HG03103 (cell line): ENCODE results near the gene SPAG16.
A peak's percentile ranks its signal among the peaks of the same experiment; 100 is the strongest.
"Not testable (repeated sequence)": the region's sequence is repeated elsewhere in the genome, so short reads cannot be mapped to it uniquely, and the experiment has no call there.

ENCODE experiments used
- ATAC-seq: cut with Tn5 transposase; IDR thresholded peaks from one replicate; pipeline ENCODE4 v1.9.1; 2021; ENCODE audit warnings: low read depth; ENCODE audit not compliant: unreplicated experiment

The SPAG16 gene

DNA sequence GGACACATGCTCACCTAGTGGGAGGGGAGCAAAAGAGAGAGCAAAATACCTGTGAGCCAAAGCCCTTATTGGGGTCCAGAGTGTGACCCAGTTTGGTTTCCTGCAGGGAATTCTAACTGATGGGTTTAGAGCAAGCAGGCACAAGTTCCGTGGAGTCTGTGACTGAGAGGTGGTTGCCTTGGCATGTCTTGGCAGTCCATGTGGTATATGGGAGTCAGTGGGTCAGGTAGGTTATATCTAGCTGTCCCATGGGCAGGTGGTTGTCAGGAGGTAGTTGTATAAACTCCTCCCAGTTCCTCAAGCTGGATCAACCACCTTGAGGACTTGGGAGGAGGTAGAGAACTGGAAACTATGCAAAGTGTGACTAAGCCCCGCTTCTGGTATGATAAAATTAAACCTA lies 673.8 kb downstream of the SPAG16 start:
- ATAC-seq = no peak

DNA sequence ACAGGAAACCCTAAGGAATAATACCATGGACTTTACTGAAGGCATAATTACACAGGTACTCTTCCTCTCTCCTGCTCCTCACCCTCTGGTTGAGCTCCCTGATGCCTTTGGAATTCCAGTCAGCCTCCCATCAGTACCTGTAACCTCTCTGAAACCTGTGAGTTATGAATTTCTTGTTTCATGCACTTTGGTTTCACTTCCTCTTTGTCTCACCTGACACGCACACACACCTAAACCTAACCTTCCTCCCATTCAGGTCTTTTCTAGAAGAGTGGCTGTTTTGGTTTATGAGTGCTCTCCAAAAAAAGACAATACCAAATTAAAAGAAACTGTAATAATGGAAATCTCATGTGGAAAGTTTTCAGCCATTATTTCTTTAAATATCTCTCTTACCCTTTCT lies 675.3 kb downstream of the SPAG16 start:
- peak; percentile 74 for ATAC-seq

DNA sequence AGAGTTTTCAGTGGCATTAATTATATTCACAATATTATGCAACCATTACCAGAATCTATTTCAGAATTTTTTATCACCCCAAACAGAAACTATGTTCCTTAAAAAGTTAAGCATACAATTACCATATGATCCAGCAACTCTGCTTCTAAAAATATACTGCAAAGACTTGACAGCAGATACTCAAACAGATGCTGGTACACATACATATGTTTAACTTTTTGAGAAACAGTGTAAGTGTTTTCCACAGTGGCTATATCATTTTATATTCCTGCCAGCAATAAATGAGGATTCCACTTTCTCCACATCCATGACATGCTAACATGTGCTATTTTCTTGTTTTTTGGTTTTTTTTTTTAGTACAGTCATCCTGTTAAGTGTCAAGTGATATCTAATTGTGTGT lies 687.3 kb downstream of the SPAG16 start:
- no peak for ATAC-seq

DNA sequence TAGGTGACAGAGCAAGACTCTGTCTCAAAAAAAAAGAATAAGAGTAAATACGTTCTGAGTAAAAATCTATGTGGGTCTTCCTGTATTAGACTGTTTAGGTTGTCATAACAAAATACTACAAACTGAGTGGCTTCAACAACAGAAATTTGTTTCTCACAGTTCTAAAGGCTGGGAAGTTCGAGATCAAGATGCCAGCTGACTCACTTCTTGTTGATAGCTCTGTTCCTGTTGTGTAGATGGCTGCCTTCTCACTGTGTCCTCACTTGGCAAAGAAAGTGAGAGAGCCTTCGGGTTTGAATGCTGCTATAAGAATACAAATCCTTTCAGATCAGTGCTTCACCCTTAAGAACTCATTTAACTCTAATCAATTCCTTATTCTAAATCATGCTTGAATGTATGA lies 696.6 kb downstream of the SPAG16 start:
- ATAC-seq = no peak

DNA sequence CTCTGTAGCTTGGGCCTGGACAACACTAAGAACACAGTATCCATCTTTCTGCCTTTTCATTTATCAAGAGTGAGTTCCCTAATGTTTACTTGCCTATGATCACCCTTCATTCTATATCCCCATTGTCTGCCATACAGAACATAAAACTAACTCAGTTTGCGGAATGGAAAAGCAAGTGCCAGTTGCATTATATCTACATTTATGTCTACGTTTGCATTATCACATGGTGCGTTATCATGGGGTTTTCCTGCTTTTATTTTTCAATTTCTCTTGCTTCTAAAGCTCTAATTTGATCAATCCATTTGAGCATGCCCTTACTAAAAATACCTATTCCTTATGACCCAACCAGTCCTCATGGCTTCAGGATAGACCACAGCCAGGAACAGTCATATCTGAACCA lies 704.9 kb downstream of the SPAG16 start:
- no peak for ATAC-seq

DNA sequence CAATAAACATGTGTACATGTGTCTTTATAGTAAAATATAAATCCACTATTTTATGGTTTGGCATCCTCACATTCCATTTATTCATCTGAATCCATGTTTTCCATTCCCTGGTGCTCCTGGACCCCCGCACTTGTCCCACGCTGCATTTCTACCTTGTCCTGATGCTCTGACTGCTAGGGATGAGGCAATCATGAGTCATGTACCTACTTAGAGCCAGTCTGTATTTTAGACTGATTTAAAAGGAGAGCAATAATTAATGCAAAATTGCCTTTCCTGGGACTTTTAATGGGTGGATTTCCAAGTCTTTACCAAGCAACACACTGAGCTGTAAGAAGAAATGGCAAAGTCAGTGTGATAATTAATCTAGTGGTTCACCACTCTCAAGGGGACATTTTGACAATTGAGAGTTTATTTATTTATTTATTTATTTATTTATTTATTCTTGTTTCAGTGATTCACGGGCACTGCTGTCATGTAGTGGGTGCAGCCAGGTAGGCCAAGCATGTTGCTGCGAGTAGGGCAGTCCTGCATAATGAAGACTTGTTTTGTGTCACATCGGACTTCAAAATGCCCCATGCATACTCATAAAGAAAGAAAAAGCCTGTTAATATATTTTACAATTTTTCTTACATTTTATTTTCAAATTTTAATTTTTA lies 707.3 kb downstream of the SPAG16 start:
- ATAC-seq = no peak

DNA sequence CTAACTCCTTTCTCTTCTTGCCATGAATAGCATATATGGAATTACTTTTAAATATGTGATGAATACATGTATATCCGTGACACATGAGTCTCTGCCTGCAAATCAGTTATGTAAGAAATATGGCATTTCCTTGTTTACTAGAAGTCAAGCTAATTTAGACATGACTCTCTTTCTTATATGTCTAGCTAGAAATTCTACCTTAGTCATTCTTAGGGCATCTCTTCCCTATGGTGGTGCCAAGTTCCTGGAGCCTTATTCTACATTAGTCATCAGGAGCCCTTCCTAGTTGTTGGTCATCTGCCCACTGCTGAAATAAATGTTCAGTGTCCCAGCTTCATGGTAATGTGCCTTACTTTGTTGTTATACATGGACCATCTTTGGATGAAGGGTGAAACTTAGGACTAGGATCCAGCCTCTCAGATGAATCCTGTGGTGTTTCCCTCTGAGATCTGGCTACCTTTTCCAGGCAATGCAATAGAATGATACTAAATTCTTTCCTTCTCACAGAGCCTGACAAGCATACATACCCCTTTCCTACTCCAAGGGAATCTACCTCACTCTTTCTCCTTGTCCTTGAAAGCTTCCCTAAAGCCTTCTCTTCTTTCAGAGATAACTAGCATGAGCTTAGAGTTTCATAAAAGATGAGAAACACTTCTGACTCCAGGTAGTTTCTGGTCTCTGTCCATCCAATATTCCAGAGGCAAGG lies 711.3 kb downstream of the SPAG16 start:
- ATAC-seq = no peak

DNA sequence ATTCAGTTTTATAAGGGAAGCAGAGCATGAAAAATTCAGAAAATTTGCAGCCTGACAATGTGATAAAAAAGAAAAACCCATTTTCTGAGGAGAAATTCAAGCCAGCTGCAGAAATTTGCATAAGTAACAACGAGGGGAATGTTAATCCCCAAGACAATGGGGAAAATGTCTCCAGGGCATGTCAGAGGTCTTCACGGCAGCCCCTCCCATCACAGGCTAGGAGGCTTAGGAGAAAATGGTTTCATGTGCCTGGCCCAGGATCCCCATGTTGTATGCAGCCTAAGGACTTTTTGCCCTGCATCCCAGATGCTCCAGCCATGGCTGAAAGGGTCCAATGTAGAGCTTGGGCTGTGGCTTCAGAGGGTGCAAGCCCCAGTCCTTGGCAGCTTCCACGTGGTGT lies 714.7 kb downstream of the SPAG16 start:
- not testable (repeated sequence) for ATAC-seq

DNA sequence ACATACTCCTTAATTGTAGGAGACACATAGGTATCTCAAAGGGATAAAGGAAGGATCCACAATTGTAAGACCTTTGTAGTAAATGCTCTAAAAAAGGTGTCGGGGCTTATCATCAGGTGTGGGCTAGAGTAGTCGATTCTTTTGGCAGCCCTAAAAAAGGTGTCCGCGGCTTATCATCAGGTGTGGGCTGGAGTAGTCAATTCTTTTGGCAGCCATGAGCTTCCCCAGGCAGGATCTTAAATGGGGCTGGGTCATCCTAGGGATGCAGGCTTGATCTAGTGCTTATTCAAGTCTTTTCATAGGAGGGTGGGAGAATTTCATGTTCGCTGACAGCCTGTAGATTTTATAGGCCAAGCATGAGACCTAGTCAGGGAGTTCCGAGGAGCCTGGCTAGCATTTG lies 720.2 kb downstream of the SPAG16 start:
- no peak for ATAC-seq

DNA sequence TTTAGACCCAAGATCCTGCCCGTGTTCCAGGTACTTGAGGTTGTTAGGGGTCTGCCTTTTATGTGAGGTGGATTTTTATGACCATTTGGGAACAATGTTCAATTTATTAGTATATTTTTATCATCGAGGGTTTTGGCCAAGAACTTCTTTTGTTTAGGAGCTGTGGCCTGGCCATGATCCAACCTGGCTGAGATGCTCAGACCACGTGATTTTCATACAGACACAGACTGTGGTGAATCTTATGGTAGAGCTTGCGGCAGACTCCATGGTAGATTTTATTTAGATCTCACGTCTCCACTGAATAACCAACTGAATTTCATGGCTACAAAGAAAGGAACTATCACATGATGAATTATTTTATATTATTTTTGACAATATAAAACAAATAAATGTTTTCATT lies 721.1 kb downstream of the SPAG16 start:
- ATAC-seq = no peak

DNA sequence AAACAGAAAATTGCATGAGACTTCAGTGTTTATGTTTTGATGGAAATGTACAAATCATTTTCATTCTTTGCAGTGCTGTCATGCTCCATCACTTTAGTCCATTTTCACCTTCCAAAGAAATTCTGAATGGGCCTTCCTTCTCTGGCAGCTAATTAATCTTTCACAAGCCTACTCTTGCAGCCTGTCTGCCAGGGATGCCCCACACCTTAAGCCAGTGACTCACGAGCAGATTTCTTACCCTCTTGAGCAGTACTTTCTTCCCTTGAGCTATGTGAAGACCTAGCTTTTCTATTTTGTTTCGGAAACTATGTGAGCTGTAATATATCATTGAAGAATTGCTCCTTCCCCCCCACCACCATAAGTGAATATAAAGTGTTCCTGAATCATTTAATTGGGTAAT lies 722.3 kb downstream of the SPAG16 start:
- no peak for ATAC-seq

DNA sequence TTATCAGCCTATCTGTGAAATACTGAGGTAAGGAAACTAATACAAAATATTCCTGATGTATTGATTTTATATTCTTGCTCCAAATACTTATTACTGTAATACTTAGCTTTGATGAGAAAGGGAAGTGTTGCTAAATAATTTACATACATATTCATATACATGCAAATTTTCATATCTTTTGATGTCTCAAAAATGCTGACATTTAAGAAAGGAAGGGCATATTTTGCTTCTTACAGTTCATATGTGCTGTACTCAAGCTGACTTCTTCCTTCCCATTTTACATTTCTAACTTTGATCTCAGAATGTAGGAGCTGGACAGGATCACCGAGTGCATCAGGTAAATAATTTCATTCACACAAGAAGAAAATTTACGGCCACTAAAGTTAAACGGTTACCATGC lies 727.4 kb downstream of the SPAG16 start:
- no peak for ATAC-seq

DNA sequence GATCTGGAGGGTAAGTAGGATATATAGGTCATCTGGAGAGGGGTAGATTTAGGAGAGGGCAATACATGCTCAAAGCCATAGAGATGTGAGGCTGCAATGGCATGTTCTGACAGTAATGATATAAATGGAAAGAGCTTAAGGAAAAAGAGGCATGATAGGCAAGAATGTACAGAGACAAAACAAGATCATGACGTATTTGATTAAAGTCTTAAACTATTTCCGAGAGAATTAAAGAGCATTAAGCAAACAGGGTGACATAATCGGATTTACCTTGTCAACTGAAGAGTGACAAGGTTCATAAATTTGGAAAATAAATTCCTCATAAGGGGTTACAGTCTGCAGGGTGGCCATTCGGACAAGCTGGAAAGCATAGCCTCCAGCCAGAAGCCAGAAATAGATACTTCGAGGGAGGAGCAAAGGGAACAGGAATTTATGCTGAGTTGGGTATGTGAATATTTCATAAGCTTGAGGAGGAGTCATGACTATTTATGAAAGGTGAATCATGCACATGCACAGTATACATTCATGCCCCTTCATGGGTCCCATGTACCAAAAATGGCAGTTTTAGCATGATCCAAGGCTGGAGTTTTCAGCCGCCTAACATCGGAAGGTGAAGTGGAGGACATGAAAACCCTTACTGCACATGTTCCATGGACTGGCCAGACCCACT lies 730.4 kb downstream of the SPAG16 start:
- no peak for ATAC-seq

DNA sequence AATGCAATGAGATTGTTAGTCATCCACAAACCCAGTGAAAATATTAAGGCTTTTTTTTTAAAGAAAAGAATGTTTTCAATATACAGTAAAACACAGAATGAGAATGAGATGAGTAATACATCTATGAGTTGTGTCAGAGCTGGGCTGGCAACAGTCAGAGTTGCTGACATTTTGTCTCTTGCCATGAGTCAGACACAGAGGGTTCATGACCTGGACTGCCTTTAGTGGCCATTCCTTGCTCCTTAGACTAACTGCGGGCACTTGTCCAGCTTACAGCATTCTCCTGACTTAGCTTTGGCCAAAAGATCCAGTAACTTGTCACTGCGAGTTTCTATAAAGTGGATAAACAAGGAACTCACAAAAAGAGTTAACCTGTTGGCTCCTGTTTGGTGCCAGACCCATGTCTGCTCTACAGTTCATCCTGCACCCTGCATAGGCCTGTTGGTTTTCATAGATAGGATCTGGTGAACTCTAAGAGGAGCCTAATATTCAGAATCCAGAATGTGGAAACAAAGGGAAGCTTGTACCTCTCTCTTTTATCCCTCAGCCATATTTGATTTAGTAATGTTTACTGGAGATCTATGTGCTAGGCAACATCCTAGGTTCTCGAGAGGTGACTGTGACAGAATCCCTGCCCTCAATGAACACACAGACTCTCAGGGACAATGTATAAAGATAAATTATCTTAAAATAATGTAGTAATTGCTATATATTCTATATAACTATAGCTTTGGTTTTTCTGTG lies 735.1 kb downstream of the SPAG16 start:
- ATAC-seq = no peak

DNA sequence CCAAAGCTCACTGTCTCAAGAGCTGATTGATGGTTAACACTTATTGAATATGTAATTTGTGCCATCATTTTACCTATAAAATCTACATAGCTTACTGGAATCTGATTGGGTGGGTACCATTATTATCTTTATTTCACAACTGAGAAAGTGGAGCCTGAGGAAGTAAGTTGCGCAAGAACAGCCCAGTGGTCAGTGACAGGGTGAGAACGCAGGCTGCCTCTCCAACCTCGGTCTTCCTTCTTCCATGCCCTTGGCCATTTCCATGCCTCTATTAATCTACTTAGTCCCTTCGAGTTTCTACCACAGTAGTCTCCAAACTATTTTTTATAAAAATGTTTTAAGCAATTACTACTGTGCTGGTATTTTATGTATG lies 735.7 kb downstream of the SPAG16 start:
- ATAC-seq = no peak

DNA sequence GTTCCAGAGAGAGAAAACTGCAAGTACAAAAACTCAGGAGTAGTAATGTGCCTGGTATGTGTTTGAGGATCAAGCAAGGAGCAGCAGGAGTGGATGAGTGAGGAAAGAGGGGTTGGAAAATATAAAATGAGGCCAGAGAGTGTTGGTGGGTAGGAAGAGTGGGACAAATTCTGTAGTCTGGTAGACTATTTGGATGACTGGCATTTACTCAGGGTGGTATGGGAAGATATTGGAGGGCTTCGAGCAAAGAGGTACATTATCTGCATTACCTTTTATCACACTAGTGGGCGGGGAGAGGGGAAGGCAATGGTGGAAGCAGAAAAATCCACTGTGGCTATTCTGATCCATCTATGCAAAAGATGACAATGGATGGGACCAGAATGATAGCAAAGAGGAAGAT lies 744.9 kb downstream of the SPAG16 start:
- no peak for ATAC-seq

DNA sequence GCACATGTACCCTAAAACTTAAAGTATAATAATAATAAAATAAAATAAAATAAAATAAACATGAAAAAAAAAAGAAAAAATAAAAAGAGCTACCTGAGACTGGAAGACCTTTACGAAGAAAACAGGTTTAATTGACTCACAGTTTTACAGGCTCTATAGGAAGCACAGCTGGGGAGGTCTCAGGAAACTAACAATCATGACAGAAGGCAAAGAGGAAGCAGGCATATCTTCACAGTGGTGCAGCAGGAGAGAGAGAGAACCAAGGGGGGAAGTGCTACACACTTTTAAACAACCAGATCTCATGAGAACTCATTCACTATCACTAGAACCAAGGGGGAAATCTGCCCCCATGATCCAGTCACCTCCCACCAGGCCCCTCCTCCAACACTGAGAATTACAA lies 747.3 kb downstream of the SPAG16 start:
- ATAC-seq = no peak

DNA sequence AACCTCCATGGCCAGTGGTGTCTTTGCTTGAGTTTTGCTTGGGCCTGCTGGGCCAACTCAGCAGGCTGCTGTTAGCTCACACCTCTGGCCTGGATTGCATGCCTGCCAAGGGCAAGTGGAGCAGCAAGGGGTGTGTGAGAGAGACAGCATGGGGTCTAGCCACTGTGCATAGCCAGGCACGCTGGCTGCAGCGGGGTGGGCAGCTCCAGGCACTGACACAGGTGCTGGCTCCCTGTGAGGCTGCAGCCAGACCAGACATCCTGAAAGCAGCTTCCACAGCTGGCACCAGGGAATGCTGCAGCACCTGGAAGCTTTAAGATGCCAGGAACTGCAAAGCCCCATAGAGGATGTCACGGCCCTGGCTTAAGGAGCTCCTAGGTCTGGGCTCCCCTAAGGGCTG lies 750.2 kb downstream of the SPAG16 start:
- ATAC-seq = no peak

DNA sequence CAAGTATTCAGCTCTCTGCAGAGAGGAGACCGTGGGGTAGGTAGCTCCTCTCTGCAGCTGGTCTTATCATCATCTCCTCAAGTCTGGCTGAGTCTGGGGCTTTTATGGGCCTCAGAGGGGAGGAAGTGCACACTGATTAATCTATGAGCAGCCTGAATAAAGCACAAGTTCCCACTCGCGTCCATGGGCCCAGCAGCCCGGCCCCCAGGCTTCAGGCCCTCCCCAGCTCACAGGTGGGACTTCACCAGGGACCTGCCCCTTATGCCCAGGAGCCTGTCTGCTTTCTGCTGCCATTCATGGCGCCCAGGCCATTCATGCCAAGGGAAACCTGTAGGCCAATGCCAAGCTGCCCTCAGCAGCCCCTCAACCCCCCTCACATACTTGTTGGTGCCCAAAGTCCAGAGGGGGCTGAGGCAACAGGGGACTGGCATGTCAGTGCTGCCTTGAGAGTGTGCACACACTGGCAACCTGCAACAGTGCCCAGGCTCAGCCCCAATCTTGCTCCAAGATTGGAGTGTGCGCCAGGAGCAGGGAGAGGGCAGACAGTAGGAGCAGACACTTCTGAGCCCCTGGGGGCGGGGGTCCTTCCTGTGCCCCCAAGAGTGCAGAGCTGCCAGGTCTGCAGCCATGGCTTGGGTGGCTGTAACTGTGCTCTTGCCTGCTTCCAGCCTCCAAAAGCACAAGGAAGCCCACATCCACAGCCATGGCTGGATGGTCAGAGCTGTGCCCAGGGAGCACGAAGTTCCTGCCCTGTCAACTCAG lies 751.0 kb downstream of the SPAG16 start:
- no peak for ATAC-seq

DNA sequence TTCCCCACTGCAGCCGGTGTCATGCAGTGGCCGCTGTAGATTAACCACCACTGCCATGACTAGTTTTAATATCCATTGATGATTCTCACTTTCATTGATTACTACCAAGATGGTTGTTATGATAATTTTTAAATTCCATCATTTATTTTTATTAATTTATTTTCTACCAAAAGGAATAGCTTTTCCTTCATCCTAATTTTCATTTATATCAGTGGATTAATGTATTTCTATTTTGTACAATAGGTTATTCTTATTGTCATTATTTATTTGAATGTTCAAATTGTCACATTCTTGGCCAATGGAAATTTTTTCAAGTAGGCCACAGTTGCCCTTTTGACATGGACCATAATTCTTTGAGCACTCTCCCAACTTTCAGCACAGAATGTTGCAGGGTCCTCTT lies 751.7 kb downstream of the SPAG16 start:
- no peak for ATAC-seq

DNA sequence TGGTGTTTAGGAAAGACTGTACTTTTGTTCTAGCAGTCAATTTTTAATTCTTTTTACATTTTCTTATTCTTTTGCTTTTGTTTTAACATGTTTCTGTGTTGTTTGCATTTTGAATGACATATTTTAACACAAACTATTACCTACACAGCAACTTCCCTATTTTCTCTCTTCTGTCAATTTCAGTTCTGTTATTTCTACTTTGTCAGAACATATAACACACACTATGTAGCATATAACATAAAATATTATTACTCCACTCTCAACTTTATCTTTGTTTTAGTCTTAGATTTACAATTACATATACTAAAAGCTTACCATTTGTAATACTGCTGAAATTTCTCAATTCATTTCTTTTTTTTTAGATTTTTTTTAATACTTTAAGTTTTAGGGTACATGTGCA lies 753.9 kb downstream of the SPAG16 start:
- no peak for ATAC-seq
